HepG2 (cell line): ENCODE results near the gene PIP5K1C. TPM values are rescaled to one million over a fixed set of nuclear protein-coding genes. Genes with fewer than 3 reads are reported as not detected.

Experiments
- ATAC-seq: fragments of 200-7000 bp; cut with Tn5 transposase; 3 replicates; pipeline ENCODE4 v1.9.1; 2020; ENCODE audit warnings: mild to moderate bottlenecking, moderate library complexity
- BruUV-seq: library from RNA; stranded (reverse); fragments of 400-500 nt; replicated peaks from 2 replicates; lab custom pipeline; 2021; lab: Mats Ljungman, UMichigan
- CTCF ChIA-PET: fragments of 300-600 bp; formaldehyde crosslinking; extraction: SDS; loops from one replicate; lab custom pipeline; 2021; ENCODE audit warnings: low total read pairs, inconsistent platforms, low intra/inter-chr PET ratio; lab: Yijun Ruan, JAX
- POLR2A ChIA-PET: fragments of 350-600 bp; sonication (Branson Sonifier 250); formaldehyde crosslinking; loops from one replicate; lab custom pipeline; 2020; ENCODE audit warnings: antibody characterized with exemption, inconsistent platforms; lab: Yijun Ruan, JAX
- DNase-seq: peaks from one replicate; pipeline ENCODE4 v3.0.0-alpha.2; 2015; ENCODE audit warnings: low spot score
- FAIRE-seq: peaks from 3 replicates; lab custom pipeline; 2011; peaks lifted over from hg19 to GRCh38; lab: Jason Lieb, UNC
- H2AFZ ChIP-seq: one replicate; pipeline ENCODE4 v1.6.1; 2011; ENCODE audit warnings: low read length, inconsistent platforms
- H3K27ac ChIP-seq: fragments of 300-600 bp; 3 replicates; pipeline ENCODE4 v1.8.0; 2011; ENCODE audit warnings: mixed run types, mild to moderate bottlenecking, mixed read lengths, low read length, inconsistent platforms; ENCODE audit not compliant: insufficient read depth; ENCODE audit errors: extremely low read length
- H3K27me3 ChIP-seq, 2 experiments: fragments of 200-600 bp in 1 of 2; 2 replicates in 1 of 2; 3 replicates in 1 of 2; pipeline versions ENCODE4 v1.6.0 to v1.8.0; 2011; ENCODE audit warnings: low read length in 2 of 2, mild to moderate bottlenecking in 2 of 2, moderate library complexity in 2 of 2, inconsistent platforms in 1 of 2; ENCODE audit not compliant: insufficient read depth in 2 of 2, control insufficient read depth in 1 of 2
- H3K36me3 ChIP-seq, 2 experiments: fragments of 200-600 bp in 1 of 2; replicated peaks in 1 of 2; 2 replicates in 1 of 2; 3 replicates in 1 of 2; pipeline versions ENCODE4 v1.5.1 to v1.8.0; 2011; ENCODE audit warnings: low read length in 2 of 2, inconsistent platforms in 1 of 2; ENCODE audit not compliant: insufficient read depth in 2 of 2, control insufficient read depth in 1 of 2
- H3K4me1 ChIP-seq: 2 replicates; pipeline ENCODE4 v1.5.1; 2012; ENCODE audit warnings: low read length, inconsistent platforms; ENCODE audit not compliant: insufficient read depth
- H3K4me2 ChIP-seq: 2 replicates; pipeline ENCODE4 v1.6.0; 2011; ENCODE audit warnings: low read depth, low read length, inconsistent platforms
- H3K4me3 ChIP-seq, 3 experiments: fragments of 200-600 bp in 1 of 3; sonication (generic), shearing (Covaris generic) in 1 of 3; replicated peaks in 1 of 3; 2 replicates each; pipeline ENCODE4 v1.5.1; 2011 to 2016; ENCODE audit warnings: low read length in 3 of 3, inconsistent platforms in 2 of 3, low read depth in 2 of 3, mild to moderate bottlenecking in 2 of 3, control low read depth in 1 of 3, mixed read lengths in 1 of 3; ENCODE audit not compliant: insufficient read depth in 1 of 3
- H3K79me2 ChIP-seq: one replicate; pipeline ENCODE4 v1.6.1; 2011; ENCODE audit warnings: low read length, inconsistent platforms; ENCODE audit not compliant: insufficient read depth
- H3K9ac ChIP-seq: 2 replicates; pipeline ENCODE4 v1.6.0; 2011; ENCODE audit warnings: mild to moderate bottlenecking, low read depth, low read length, inconsistent platforms; ENCODE audit not compliant: insufficient read depth
- H3K9me3 ChIP-seq: 2 replicates; pipeline ENCODE4 v1.5.1; 2012; ENCODE audit warnings: mild to moderate bottlenecking, low read length
- H4K20me1 ChIP-seq: 2 replicates; pipeline ENCODE4 v1.6.0; 2011; ENCODE audit warnings: inconsistent platforms, mild to moderate bottlenecking, low read length, moderate library complexity; ENCODE audit not compliant: insufficient read depth
- ARNT2 ChIP-seq: sonication (generic); formaldehyde crosslinking; IDR thresholded peaks from 2 replicates; pipeline ENCODE4 v1.8.0; 2022; ENCODE audit warnings: mild to moderate bottlenecking, low read depth, missing genetic modification reagents, moderate library complexity
- BCL3 ChIP-seq: sonication (generic); formaldehyde crosslinking; IDR thresholded peaks from 2 replicates; pipeline ENCODE4 v1.5.1; 2020; ENCODE audit warnings: mild to moderate bottlenecking, missing genetic modification reagents, moderate library complexity
- KDM5A ChIP-seq: fragments of 200-600 bp; sonication (generic); IDR thresholded peaks from 2 replicates; pipeline ENCODE4 v1.7.0; 2018; ENCODE audit warnings: antibody characterized with exemption, mild to moderate bottlenecking, low read length, borderline replicate concordance
- MED8 ChIP-seq: sonication (generic); formaldehyde crosslinking; IDR thresholded peaks from 2 replicates; pipeline ENCODE4 v1.8.1; 2023; ENCODE audit warnings: mild to moderate bottlenecking, missing genetic modification reagents; ENCODE audit not compliant: insufficient replicate concordance
- NBN ChIP-seq: fragments of 450-650 bp; conservative IDR thresholded peaks from 2 replicates; pipeline ENCODE4 v1.6.1; 2017
- NFE2 ChIP-seq: sonication (generic); formaldehyde crosslinking; IDR thresholded peaks from 2 replicates; pipeline ENCODE4 v1.4.0; 2020; ENCODE audit warnings: missing genetic modification reagents
- NFE2L2 ChIP-seq: fragments of 150-350 bp; IDR thresholded peaks from 2 replicates; pipeline ENCODE4 v1.6.1; 2014; ENCODE audit warnings: low read length
- REPIN1 ChIP-seq: sonication (generic); formaldehyde crosslinking; IDR thresholded peaks from 2 replicates; pipeline ENCODE4 v1.8.0; 2022; ENCODE audit warnings: missing genetic modification reagents, low read depth, mild to moderate bottlenecking, borderline replicate concordance
- ZFP41 ChIP-seq: sonication (generic); formaldehyde crosslinking; IDR thresholded peaks from 2 replicates; pipeline ENCODE4 v1.4.0; 2020; ENCODE audit warnings: mild to moderate bottlenecking, missing genetic modification reagents, borderline replicate concordance
- ZFP90 ChIP-seq: sonication (generic); formaldehyde crosslinking; IDR thresholded peaks from 2 replicates; pipeline ENCODE4 v1.8.0; 2022; ENCODE audit warnings: missing genetic modification reagents, mild to moderate bottlenecking, inconsistent platforms, borderline replicate concordance
- ZNF142 ChIP-seq: sonication (generic); formaldehyde crosslinking; IDR thresholded peaks from 2 replicates; pipeline ENCODE4 v1.4.0; 2020; ENCODE audit warnings: missing genetic modification reagents
- ZNF430 ChIP-seq: sonication (generic); formaldehyde crosslinking; IDR thresholded peaks from 2 replicates; pipeline ENCODE4 v1.9.0; 2021; ENCODE audit warnings: mild to moderate bottlenecking, missing genetic modification reagents
- ZNF770 ChIP-seq: sonication (generic); formaldehyde crosslinking; IDR thresholded peaks from 2 replicates; pipeline ENCODE4 v1.5.0; 2020; ENCODE audit warnings: mild to moderate bottlenecking, missing genetic modification reagents
- WGBS: methylation state at CpG from one replicate; pipeline ENCODE4 v1.1.6; 2017; ENCODE audit warnings: low lambda C conversion rate; 5-methylcytosine and 5-hydroxymethylcytosine counted together
- in situ Hi-C: cut with HindIII; loops from 2 replicates; pipeline ENCODE4 v1.10.0; 2017; ENCODE audit warnings: low pct_unique_long_range_greater_than_20kb; ENCODE audit not compliant: extremely low pct_ligation_motif_present
- intact Hi-C: fragments of 100-400 bp; cut with micrococcal nuclease; formaldehyde crosslinking; loops from one replicate; pipeline ENCODE4 v1.10.0; 2022; ENCODE audit not compliant: unreplicated experiment
- polyA plus RNA-seq, 8 experiments: library from polyadenylated mRNA; depleted of rRNA in 3 of 8; stranded (reverse) in 7 of 8; unstranded in 1 of 8; fragments of >200 nt; fragmentation: Illumina TruSeq in 4 of 8; extraction: Trizol in 4 of 8; gene quantifications; 2 replicates each; pipeline versions ENCODE4 v1.2.1 to v1.2.3, GENCODE V29; 2011 to 2016; ENCODE audit warnings: low read depth in 4 of 8, missing spikeins in 1 of 8, mixed read lengths in 1 of 8; ENCODE audit not compliant: insufficient read depth in 1 of 8
- total RNA-seq, 5 experiments: library from RNA; depleted of rRNA; stranded (reverse); fragments of >200 nt; fragmentation: Illumina TruSeq; extraction: Trizol; gene quantifications; 2 replicates each; pipeline ENCODE4 v1.2.3, GENCODE V29; 2016; ENCODE audit warnings: low read depth in 1 of 5

PIP5K1C gene
- total and polyA plus RNA-seq, 2 of the 13 experiments (the other 11 are each of a cell fraction or from before 2014, with no cell fraction given): 3.6 to 4.3 TPM

GRCh38 chr19:3626473-3627350, 73.6 kb downstream of the PIP5K1C start, which contains the start of gene CACTIN:
TSS of gene CACTIN (minus strand) at chr19:3626790. CDS start at chr19:3626762, 28 bp downstream.
- Histone ChIP-seq H3K4me2 (peak within 1 kb of the TSS; percentile 90), H3K9me3 (no peaks in the 10 kb centered on the region), H3K4me3 (peak within 1 kb of the TSS; percentile 86 to 91 (median 89)), H3K9ac (peak within 1 kb of the TSS; percentile 90), H3K27me3 (no peaks in the 10 kb centered on the region; a peak in 1 of 5 replicates), H3K36me3 (peaks cover 4 to 7% of the 10 kb centered on the region in 2 experiments; a peak in 2 of 5 replicates), H4K20me1 (peaks cover 8% of the 10 kb centered on the region; the same call in 1 of the 2 replicates), H2AFZ (no peak within 1 kb of the TSS), H3K79me2 (peaks cover 20% of the 10 kb centered on the region), H3K27ac (peak within 1 kb of the TSS; percentile 97), H3K4me1 (peaks cover 18% of the 10 kb centered on the region)
- peak; percentile 95 for FAIRE-seq
- intact Hi-C loops: loop anchor here (5.0 kb wide), 1 partner anchor 716 kb away; the partner anchor contains the start of gene MPND
- ChIA-PET CTCF (no interaction called here), POLR2A (interaction anchor here (1.0 kb wide), 2 partner anchors 19 to 136 kb away, joined by 3 to 6 read pairs; partner anchors contain the start of gene MRPL54)
- no TSS peak for BruUV-seq
- in situ Hi-C loops: no loop called here
- peak; percentile 93 for ATAC-seq
- DNase-seq: peak; percentile 97
- WGBS: 0% methylated on average over 24 of the region's 80 CpGs
- TF ChIP-seq ZFP41: 0 out of 2 replicates have a peak, but pooled peaks have one; percentile 85
- no peak for TF ChIP-seq NFE2L2
- peak; percentile 60; the same call in 1 of the 2 replicates for TF ChIP-seq BCL3 (CRISPR knock-in tag)
- TF ChIP-seq ZFP90 (CRISPR knock-in tag): no peak
- TF ChIP-seq ZNF770 (CRISPR knock-in tag): peak; percentile 53
- TF ChIP-seq ZNF430: peak; percentile 69
- peak; percentile 69; the same call in 1 of the 2 replicates for TF ChIP-seq ARNT2 (CRISPR knock-in tag)
- no peak for TF ChIP-seq MED8
- TF ChIP-seq NFE2 (CRISPR knock-in tag): no peak
- no peak for TF ChIP-seq NBN
- TF ChIP-seq KDM5A: peak; percentile 99
- peak; percentile 81 for TF ChIP-seq REPIN1 (CRISPR knock-in tag)
- TF ChIP-seq ZNF142 (CRISPR knock-in tag): no peak
